Lung (tissue), 12 donors: ENCODE results near the gene NKG7. TPM values are rescaled to one million over a fixed set of nuclear protein-coding genes. Genes with fewer than 3 reads are reported as not detected.

ENCODE experiments used
- ATAC-seq: fragments of 200-7000 bp; cut with Tn5 transposase; one replicate; pipeline ENCODE4 v1.9.1; 2020; ENCODE audit warnings: moderate number of reproducible peaks; ENCODE audit not compliant: insufficient read depth, low FRiP score
- DNase-seq, 3 donors: peaks; one replicate each; pipeline ENCODE4 v3.0.0-alpha.2; 2013 to 2017
- H3K27ac ChIP-seq, 2 donors: one replicate each; pipeline ENCODE4 v1.5.1; 2013; ENCODE audit warnings: mild to moderate bottlenecking in 2 of 2, moderate library complexity in 2 of 2, control low read depth in 1 of 2, inconsistent platforms in 1 of 2, low read depth in 1 of 2, low read length in 1 of 2
- H3K27me3 ChIP-seq, 3 donors: one replicate each; pipeline ENCODE4 v1.5.1; 2013; ENCODE audit warnings: low read length in 2 of 3; ENCODE audit not compliant: control insufficient read depth in 3 of 3, insufficient read depth in 3 of 3
- H3K36me3 ChIP-seq, 4 donors: one replicate each; pipeline ENCODE4 v1.5.1; 2013; ENCODE audit warnings: low read length in 4 of 4, mild to moderate bottlenecking in 1 of 4, moderate library complexity in 1 of 4; ENCODE audit not compliant: control insufficient read depth in 4 of 4, insufficient read depth in 4 of 4
- H3K4me1 ChIP-seq, 5 donors: one replicate each; pipeline ENCODE4 v1.5.1; 2013; ENCODE audit warnings: low read length in 5 of 5, mild to moderate bottlenecking in 2 of 5, moderate library complexity in 1 of 5; ENCODE audit not compliant: control insufficient read depth in 5 of 5, insufficient read depth in 5 of 5
- H3K4me3 ChIP-seq: one replicate; pipeline ENCODE4 v1.5.1; 2013; ENCODE audit warnings: mild to moderate bottlenecking, control low read depth, moderate library complexity
- H3K9ac ChIP-seq, 2 donors: one replicate each; pipeline ENCODE4 v1.5.1; 2013; ENCODE audit warnings: low read length in 2 of 2, control low read depth in 1 of 2; ENCODE audit not compliant: insufficient read depth in 1 of 2
- H3K9me3 ChIP-seq, 4 donors: one replicate each; pipeline ENCODE4 v1.5.1; 2013; ENCODE audit warnings: low read length in 3 of 4, mild to moderate bottlenecking in 1 of 4, moderate library complexity in 1 of 4; ENCODE audit not compliant: control insufficient read depth in 4 of 4, insufficient read depth in 3 of 4
- WGBS, 2 donors: extraction: QIAGEN DNeasy Blood & Tissue Kit; methylation state at CpG; one replicate each; pipeline ENCODE4 v1.1.7; 2013; 5-methylcytosine and 5-hydroxymethylcytosine counted together
- polyA plus RNA-seq, 2 donors: library from polyadenylated mRNA; stranded (reverse); fragments of 200-250 nt; gene quantifications; one replicate each; pipeline ENCODE4 v1.2.1, GENCODE V29; 2013
- total RNA-seq, 2 donors: library from RNA; depleted of rRNA in 1 of 2; stranded (reverse); fragments of >200 nt in 1 of 2; gene quantifications; one replicate each; pipeline ENCODE4 v1.2.1, GENCODE V29; 2014 to 2021
- TF ChIP-seq, protein P1 (sequence below): IDR thresholded peaks from 2 replicates; pipeline ENCODE4 v1.5.1; 2012; ENCODE audit warnings: mild to moderate bottlenecking; ENCODE audit errors: control extremely low read depth, extremely low read depth
- donor health status: control.
- donor health status: control.
- donor health status: Bipolar disorder and iron deficiency.
- donor health status: healthy.
- donor health status: DM: yes; HTN: yes; CAD: no.

The NKG7 gene
- total and polyA plus RNA-seq, 4 donors = 12.7 to 328 (median 14.8) TPM

DNA sequence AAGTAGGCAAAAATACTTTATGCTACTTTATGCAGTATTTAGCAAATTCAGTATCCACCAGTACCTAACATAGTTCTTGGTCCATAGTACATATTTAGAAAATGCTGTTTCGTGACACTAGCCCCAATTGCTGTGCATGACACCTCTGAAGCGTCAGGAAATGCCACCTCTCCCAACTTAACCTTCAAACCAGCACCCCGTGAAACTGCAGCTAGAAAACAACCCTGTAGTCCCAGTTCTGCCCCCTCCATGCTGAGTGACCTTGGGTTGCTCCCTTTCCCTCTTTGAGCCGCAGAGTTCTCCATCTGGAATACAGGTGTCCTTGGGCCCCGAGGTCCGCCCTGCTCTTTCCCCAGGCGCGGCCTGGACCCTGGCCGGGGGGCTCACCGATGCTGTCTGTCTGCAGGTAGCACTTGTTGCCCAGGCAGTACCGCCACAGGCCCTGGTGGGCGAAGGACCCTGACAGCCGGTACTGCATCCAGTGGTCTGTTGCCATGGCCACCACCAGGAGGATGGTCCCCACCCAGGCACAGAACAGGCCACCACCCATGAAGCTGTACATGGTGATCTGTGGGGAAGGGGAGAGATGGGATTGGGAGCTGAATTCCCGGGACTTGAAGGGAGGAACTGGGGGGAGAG is 14.5 kb upstream of the NKG7 start:
- Histone ChIP-seq H3K27ac (no peak overlapping the region), H3K9ac (no peak overlapping the region), H3K36me3 (no peaks in the 10 kb centered on the region), H3K9me3 (no peaks in the 10 kb centered on the region), H3K4me1 (no peaks in the 10 kb centered on the region), H3K4me3 (no peak overlapping the region), H3K27me3 (no peaks in the 10 kb centered on the region)
- ATAC-seq (no peak), DNase-seq (no peak)
- TF ChIP-seq, protein P1, sequence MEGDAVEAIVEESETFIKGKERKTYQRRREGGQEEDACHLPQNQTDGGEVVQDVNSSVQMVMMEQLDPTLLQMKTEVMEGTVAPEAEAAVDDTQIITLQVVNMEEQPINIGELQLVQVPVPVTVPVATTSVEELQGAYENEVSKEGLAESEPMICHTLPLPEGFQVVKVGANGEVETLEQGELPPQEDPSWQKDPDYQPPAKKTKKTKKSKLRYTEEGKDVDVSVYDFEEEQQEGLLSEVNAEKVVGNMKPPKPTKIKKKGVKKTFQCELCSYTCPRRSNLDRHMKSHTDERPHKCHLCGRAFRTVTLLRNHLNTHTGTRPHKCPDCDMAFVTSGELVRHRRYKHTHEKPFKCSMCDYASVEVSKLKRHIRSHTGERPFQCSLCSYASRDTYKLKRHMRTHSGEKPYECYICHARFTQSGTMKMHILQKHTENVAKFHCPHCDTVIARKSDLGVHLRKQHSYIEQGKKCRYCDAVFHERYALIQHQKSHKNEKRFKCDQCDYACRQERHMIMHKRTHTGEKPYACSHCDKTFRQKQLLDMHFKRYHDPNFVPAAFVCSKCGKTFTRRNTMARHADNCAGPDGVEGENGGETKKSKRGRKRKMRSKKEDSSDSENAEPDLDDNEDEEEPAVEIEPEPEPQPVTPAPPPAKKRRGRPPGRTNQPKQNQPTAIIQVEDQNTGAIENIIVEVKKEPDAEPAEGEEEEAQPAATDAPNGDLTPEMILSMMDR = no peak
- 85 to 97% methylated on average over 14 of the region's 14 CpGs for WGBS, 2 donors

DNA sequence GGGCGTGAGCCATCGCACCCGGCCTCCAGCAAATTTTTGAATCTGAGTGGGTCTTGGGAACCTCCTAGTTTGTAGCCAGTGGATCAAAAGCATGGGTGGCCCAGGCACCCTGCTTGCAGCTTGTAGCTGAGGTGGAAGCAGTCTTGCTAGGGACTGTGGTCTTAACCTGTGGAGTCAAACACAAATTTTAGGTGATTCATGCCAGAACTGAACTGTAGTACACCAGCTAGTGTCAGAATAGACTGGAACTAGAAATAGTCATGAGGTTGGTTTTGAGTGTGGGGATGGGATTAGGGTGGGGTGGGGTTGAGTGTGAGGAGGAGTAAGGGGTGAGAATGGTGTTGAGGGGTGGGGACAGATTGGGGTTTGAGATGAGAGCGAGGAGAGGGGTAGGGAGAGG is 9.6 kb upstream of the NKG7 start:
- H3K27me3 ChIP-seq = no peaks in the 10 kb centered on the region
- WGBS, 2 donors = 96 to 100% methylated on average over 4 of the region's 4 CpGs
- TF ChIP-seq, protein P1 = no peak
- H3K9ac ChIP-seq = no peak overlapping the region
- H3K4me1 ChIP-seq = no peaks in the 10 kb centered on the region
- no peak overlapping the region for H3K27ac ChIP-seq
- peaks cover 0 to 2% (median 0%) of the 10 kb centered on the region in 4 donors for H3K9me3 ChIP-seq
- H3K36me3 ChIP-seq = no peaks in the 10 kb centered on the region
- no peak for ATAC-seq
- no peak overlapping the region for H3K4me3 ChIP-seq
- DNase-seq = no peak

DNA sequence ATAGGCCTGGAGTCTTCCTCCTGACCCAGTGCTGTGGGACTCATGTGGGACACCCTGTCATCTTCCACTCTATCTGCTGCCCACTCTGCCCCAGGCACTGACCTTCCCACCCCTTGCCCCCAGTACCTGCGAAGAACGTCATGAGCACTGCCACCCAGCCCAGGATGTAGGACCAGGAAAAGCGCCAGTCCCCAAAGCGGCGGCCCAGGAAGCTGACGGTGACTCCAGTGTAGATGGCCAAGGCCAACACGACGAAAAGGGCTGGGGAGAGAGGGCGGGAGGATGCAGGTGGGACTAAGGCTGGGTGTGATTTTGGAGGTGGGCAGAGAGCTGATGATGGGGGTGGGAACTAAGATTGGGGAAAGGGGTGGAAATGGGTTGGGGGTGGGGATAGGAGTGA is 7.9 kb upstream of the NKG7 start:
- no peaks in the 10 kb centered on the region for H3K4me1 ChIP-seq
- TF ChIP-seq, protein P1 = no peak
- H3K27me3 ChIP-seq = no peaks in the 10 kb centered on the region
- H3K9ac ChIP-seq = no peak overlapping the region
- no peak overlapping the region for H3K27ac ChIP-seq
- no peak overlapping the region for H3K4me3 ChIP-seq
- WGBS, 2 donors = 92 to 95% methylated on average over 9 of the region's 9 CpGs
- H3K9me3 ChIP-seq = peaks cover 0 to 2% (median 0%) of the 10 kb centered on the region in 4 donors
- no peaks in the 10 kb centered on the region for H3K36me3 ChIP-seq
- DNase-seq (no peak), ATAC-seq (no peak)

DNA sequence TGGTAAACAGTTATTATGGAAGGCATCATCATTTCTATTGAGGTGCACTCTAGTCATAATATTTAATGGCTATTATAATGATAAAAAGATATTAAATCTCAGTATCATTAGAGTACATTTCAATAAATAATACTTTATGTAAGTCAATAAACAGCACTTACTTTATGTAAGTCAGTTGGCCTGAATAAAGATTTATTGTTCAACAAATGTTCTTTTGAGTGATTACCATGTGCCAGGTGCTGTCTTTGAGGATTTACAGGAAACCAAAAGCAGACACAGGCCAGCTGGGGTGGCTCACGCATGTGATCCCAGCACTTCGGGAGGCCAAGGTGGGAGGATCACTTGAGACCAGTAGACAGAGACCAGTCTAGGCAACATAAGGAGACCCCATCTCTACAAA is 5.0 kb upstream of the NKG7 start:
- TF ChIP-seq, protein P1 = no peak
- WGBS, 2 donors = 88 to 96% methylated on average over 2 of the region's 2 CpGs
- Histone ChIP-seq H3K4me1 (no peaks in the 10 kb centered on the region), H3K9me3 (peaks cover 0 to 2% (median 0%) of the 10 kb centered on the region in 4 donors), H3K36me3 (no peaks in the 10 kb centered on the region), H3K9ac (no peak overlapping the region), H3K4me3 (no peak overlapping the region), H3K27ac (no peak overlapping the region), H3K27me3 (no peaks in the 10 kb centered on the region)
- ATAC-seq = no peak
- DNase-seq = no peak
